Measurements from ENCODE around the gene GABBR2.
"Not testable (repeated sequence)": the region's sequence is repeated elsewhere in the genome, so short reads cannot be mapped to it uniquely, and the experiment has no call there.

Gene GABBR2

DNA sequence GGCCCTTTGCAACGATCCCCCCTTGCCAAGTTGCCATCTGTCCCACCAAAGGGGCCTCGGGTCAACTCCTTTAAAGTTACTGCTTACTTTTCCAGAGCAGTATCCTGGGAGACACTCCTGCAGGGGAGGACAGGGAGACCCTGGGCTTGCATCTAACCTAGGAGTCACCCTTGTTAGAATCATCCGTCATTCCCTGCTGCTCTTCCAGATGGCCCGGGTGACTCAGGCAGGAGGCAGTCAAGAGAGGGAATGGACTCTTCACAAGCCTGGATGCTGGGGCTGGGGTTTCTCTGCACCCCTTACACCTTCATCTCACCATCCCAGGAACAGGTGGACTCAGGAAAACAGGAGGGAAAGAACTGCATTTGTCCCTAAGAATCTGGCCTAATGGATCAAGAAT, 175.6 kb downstream of the GABBR2 start:
- no peak for DNase-seq (ENCODE audit: low read depth, low spot score)
- no peak overlapping the region for H3K4me3 ChIP-seq (ENCODE audit: low read length)

DNA sequence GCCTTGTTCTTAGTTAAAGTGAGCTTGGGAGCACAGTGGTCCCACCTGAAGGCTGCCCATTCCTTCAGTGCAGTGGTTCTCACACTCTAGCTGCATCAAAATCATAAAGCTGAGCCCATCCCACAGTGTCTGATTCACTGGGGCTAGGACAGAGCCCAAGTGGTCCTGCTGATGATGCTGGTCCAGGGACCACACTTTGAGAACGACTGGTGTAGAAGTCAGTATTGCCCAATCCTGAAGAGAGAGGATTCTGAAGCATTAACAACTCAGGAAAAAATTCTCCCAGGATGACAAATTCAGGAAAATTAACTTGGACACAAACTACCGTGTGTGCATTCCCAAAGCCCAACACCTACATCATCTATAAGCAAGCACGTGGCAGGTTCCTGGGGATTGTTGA, 176.2 kb downstream of the GABBR2 start:
- no peak overlapping the region for H3K4me3 ChIP-seq (ENCODE audit: low read length)
- DNase-seq (ENCODE audit: low read depth, low spot score) = no peak

DNA sequence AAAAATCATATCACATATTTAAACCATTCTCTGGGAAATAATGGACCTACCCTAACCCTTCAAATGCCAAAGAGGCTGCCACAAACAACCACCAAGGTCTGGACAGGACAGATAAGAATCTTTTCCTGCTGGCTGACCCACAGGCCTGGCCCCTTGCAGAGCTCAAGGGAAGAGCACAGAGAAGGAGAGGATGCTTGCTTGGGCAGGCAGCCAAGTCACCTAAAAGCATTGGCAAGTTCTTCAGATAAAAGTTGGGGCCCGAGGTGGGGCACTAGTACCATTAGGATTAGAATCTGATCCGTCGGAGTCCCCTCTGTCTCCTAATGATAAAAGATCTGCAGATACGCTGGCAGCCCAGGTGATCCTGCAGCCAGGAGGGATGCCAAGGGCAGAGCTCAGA, 176.6 kb downstream of the GABBR2 start:
- no peak for DNase-seq (ENCODE audit: low read depth, low spot score)
- no peak overlapping the region for H3K4me3 ChIP-seq (ENCODE audit: low read length)

DNA sequence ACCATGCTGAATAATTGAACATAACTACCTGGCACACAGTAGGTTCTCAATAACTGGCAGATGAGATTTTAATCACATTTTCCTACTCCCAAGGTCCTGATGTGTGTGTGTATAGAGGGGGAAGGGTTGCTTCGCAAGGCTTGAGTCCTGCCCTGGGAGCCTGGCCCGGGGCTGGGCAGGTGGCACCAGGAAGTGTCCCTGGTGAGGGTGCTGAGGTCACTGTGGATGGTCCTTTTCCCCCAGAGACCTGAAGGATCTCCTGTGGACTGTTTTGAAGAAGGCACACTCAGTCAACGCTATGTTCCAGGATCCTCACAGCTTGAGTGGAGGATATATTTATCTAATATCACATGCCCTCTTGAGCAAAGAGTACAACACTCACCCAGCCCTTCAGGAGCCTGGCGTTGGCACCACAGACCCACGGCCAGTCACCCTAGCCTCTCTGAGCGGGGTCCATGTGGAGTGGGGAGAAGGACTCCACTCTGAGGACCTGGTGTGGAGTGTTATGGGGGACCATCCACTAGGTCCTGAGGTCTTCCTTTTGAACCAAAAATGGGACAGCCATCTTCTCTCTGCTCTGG, 177.8 kb downstream of the GABBR2 start:
- H3K4me3 ChIP-seq (ENCODE audit: low read length) = no peak overlapping the region
- no peak for DNase-seq (ENCODE audit: low read depth, low spot score)

DNA sequence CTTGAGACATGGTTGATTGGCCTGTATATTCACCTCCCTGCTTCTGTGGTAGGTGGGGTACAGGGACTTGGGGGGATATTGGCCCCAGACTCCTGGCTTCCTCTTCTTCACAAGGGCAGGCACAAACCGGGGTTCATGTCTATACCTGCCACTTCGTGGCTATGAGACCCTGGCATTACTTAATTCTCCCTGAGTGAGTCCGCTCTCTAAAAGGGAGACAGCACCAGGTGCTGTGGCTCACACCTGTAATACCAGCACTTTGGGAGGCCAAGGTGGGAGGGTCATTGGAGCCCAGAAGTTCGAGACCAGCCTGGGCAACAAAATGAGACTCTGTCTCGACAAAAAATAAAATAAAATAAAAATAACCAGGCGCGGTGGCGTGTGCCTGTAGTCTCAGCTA, 178.5 kb downstream of the GABBR2 start:
- DNase-seq (ENCODE audit: low read depth, low spot score) = no peak
- H3K4me3 ChIP-seq (ENCODE audit: low read length) = no peak overlapping the region

DNA sequence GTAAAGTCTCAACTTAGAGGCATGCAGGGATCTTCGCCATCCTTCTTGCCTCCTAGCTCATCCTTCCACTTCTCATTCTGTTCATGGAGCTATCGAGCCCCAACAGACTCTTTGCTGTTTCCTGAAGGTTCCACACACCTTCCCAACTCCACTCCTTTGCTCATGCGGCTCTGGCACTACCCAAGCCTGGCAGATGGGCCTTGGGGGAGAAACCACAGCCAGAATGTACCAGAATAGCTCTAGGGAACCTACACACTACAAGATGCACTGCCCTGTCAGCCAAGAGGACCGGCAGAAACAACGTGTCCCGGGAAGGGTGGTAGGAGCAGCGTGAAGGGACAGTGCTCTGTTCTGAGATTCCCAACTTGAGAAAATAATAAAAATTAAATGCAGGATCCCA, 178.9 kb downstream of the GABBR2 start:
- DNase-seq (ENCODE audit: low read depth, low spot score) = no peak
- no peak overlapping the region for H3K4me3 ChIP-seq (ENCODE audit: low read length)

DNA sequence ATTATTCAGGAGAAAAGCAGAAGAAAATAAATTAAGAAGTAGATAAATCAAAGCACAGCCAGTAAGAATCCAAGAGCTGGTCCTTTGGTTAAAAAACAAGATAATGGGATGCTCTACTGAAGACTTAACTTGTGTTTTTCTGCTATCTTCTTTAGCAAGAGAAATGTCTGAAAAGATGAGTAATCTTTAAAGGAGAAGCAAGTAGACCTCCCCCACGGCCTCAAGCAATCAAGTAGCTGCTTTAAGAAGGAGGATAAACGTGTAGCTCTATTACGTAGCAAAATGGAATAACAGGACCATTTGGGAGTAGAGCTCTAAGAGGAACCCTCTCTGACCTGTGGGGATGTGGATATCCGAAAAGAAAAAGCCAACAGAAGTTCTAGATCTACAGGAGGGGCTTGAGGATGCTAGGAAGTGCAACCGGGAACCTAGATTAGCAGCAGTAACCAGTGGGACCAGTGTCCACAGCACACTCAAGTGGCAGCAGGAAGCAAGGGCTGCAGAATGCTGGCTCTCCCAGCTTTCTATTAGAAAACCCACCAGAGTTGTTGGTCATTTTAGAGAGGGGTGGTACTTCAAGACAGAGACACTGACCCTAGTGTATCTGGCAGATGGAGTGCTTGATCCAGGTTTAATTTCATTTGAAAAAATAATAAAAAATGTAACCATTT, 185.4 kb downstream of the GABBR2 start:
- no peak overlapping the region for H3K4me3 ChIP-seq (ENCODE audit: low read length)
- DNase-seq (ENCODE audit: low read depth, low spot score) = no peak

DNA sequence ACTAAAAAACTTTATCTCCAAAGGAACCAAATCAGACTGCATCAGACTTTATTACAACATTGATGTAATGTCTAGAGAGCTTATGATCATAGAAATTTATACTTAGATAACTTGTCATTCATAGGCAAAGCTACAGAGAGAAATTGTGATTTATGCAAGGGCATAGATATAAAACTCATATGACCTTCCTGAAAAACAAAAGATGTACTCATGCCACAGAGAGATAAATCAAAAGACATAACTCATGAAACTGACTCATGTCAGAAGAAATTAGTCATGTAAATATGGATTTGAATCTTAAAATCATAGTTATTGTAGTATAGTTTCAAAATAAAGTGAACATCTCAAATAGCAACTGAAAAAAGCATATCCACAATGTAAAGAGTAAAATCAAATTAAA, 186.2 kb downstream of the GABBR2 start:
- DNase-seq (ENCODE audit: low read depth, low spot score) = no peak
- H3K4me3 ChIP-seq (ENCODE audit: low read length) = no peak overlapping the region

DNA sequence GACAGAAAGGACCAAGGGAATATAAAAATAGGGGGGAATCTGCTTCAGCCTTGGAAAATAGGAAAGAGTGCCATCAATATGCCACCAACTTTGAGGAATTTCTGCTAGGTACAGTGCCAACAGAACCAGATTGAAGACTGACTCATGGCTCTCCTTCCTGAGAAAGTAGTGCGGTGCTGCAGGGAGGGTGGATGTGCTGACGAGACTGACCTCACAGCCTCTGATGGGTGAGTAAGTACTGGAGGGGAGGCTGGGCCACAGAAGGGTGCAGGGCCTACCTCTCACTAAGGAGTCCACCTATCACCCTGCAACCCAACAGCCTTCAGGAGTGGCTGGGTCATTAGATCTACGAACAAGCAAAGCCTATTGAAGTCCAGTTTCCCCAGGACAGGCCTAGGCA, 187.6 kb downstream of the GABBR2 start:
- no peak for DNase-seq (ENCODE audit: low read depth, low spot score)
- H3K4me3 ChIP-seq (ENCODE audit: low read length) = no peak overlapping the region

DNA sequence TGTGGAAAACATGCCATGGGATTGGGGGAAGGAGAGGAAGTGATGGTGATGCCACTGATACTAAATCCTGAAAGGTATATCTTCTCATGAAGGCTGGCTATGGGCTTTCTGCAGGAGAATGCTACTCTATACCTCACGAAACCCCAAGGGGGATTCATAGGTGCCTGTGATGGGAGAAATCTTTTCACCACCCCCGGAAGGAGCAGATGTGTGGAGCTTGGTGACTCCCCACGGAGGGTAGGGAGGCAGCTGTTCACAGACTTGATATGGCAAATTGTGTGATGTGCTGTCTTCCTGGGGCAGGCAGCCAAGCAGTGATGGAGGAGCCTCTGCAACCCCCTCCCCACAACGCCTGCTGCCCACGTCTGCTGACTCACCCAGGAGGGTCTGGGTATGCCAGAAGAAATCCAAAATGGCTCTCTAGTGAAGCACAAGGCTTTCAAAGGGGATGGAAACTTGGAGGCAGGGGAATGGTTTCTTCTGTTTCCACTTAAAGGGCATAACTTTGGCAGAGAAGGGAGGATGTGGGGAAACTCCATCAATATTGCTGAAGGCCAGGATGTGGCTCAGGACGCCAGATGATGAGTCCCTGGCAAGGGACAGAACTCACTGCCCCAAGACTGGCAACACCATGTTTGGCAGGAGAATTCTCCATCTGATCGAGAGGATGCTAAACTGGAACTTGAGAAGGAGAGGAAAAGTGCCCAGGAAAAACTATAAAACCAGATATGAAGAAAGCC, 188.3 kb downstream of the GABBR2 start:
- H3K4me3 ChIP-seq (ENCODE audit: low read length) = no peak overlapping the region
- DNase-seq (ENCODE audit: low read depth, low spot score) = no peak

DNA sequence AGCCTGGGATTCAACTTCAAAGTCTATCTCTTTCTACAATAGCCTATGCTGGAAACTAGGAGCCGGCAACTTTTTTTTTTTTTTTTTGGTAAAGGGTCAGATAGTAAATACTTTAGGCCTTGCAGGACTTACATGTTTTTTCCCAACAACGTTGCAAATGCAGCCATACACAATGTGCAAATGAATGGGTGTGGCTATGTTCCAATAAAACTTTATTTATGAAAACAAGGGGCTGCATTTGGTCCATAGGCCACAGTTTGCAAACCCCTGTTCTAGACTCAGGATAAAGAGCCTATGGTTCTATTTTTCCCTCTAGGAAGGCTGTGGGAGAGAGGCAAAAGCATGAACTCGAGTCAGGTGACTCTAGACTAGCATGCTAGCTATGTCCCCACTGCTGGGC, 189.1 kb downstream of the GABBR2 start:
- no peak overlapping the region for H3K4me3 ChIP-seq (ENCODE audit: low read length)
- DNase-seq (ENCODE audit: low read depth, low spot score) = no peak

DNA sequence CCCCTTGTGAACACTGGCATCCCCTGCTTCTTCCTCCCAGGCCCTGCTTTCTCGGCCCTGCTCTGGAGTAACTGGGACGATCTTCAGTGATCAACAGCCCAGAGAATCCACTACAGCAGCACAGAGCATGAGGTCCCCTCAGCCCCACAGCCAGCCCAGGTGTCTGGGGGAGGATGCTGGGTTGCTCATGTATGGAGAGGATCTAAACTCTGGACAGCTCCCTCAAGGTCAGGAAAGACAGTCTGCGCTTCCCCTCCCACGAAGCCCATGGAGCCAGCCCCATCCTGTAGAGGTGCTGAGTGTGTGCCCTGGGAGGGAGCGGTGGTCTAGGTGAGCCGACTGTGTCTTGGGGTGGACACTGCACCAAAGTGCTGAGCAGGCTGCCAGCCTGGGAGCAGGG, 190.2 kb downstream of the GABBR2 start:
- no peak for DNase-seq (ENCODE audit: low read depth, low spot score)
- no peak overlapping the region for H3K4me3 ChIP-seq (ENCODE audit: low read length)

DNA sequence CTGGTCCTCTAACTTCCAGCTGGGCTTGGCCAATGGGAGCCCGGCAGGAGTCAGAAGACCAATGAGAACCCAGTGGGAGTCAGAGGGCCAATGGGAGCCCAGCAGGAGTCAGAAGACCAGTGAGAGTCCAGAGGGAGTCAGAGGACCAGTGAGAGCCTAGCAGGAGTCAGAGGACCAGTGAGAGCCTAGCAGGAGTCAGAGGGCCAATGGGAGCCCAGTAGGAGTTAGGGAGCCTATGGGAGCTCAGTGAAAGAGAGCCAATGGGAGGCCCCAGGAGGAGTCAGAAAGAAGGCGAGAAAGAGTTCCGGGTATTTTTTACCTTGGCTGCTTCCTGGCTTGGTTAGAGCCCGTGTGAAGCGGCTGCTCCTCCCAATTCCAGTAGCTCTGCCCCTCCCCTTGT, 191.0 kb downstream of the GABBR2 start:
- DNase-seq (ENCODE audit: low read depth, low spot score) = no peak
- H3K4me3 ChIP-seq (ENCODE audit: low read length) = no peak overlapping the region

DNA sequence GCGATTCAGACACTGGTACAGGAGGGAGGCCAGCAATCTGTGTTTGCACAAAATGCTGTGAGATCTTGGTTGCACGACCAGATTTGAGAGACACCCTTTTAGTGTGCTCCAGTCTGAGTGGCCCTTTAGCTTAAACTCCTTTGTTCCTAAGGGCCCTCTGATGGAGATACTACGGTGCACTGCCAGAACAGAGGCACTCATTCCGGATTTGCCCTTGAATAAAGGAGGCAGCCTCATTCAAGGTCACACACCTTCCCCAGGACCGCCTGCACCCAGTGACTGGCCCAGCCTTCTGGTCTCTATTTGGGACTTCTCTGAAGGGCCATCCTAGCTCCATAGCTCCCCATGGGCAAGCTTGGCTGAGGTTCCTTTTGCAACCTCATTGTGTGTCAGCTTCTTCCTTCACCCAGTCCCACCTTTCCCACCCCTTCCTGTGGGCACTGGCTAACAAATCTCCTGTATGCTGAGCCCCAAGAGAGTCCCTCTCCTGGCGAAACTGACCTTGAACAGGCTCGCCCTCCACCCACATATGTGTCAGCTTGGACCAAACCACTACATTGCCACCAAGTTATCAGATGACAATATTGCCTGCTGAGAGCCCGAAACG, 191.7 kb downstream of the GABBR2 start:
- no peak for DNase-seq (ENCODE audit: low read depth, low spot score)
- no peak overlapping the region for H3K4me3 ChIP-seq (ENCODE audit: low read length)

DNA sequence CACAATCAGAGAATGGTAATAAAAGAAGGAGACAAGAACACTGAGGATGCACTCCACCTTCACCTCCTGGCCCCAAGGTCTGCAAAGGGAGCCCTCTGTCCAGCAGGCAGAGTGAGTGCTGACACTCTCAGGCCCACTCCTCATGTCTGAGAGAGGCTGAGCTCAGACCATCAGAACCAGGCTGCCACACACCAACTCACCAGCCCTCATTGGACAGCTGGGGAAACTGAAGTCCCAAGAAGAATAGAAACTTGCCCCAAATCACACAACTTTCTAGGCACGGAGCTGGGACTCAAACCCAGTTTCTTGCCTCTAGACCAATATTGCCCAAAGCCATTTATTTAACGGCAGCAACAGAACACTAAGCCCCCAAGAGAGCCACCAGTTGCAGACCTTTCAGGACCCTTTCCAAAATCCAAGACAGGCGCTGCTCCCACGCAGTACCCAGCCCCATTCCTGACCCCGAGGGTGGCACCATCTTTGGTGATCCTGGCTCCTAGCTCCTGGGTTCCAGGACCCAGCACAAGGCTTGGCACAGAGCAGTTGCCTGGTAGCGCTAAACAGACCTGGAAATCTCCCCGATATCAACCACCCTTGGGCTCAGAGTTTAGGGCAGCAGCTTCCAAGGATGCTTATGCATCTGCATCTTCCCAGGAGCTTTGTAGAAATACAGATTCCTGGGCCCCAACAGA, 192.4 kb downstream of the GABBR2 start:
- DNase-seq (ENCODE audit: low read depth, low spot score) = no peak

DNA sequence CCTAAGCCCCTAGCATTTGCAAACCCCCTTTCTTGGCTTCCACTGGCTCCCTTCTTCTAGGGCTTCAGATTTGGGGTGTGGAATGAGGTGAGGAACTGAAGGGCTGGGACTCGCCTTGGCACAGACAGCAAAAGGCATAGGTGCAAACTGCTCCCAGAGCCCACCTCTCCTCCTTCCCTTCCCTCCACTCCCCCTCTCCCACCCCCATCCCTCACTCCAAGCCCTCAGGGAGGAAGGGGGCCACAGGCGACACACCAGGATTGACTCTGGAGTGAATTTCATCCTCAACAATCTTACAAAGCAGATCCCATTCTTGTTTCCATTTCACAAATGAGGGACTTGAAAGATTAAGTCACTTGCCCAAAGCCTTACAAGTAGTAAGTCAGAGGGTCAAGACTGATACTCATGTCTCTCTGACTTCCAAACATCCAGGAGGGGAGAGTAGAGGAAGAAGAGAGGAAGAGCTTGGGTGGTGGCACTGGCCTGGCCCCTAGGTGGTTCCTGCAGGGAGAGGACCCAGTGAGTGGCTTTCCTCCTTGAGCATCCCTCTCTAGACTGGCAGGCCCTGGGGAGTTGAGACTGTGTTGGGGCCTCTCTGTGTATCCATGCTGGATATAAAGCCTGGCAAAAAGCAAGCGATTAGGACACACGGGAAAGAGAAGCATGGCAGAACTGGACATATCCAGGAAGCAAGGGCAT, 193.1 kb downstream of the GABBR2 start:
- DNase-seq (ENCODE audit: low read depth, low spot score) = no peak
- H3K4me3 ChIP-seq (ENCODE audit: low read length) = no peak overlapping the region

More for the DNA sequence above, 192.4 kb downstream of the GABBR2 start:
- H3K4me3 ChIP-seq (ENCODE audit: low read length) = no peak overlapping the region

DNA sequence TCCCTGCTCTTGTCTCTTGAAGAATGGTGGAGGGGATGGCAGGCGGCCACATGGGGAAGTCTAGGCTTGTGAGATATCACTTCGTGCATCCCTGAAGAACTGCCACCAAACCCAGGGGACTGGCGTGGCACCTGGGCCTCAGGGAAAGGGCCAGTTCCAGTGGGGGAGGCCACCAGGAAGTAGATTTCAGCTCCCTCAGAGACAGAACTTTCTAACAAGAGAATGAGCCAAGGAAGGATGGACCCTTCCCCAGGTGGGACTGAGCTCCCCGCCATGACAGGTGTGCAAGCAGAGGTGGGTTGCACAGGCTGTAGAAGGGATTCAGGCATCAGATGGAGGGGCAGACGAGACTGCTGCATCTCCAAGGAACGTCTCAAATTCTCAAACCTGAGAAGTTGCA, 193.9 kb downstream of the GABBR2 start:
- no peak for DNase-seq (ENCODE audit: low read depth, low spot score)
- no peak overlapping the region for H3K4me3 ChIP-seq (ENCODE audit: low read length)

DNA sequence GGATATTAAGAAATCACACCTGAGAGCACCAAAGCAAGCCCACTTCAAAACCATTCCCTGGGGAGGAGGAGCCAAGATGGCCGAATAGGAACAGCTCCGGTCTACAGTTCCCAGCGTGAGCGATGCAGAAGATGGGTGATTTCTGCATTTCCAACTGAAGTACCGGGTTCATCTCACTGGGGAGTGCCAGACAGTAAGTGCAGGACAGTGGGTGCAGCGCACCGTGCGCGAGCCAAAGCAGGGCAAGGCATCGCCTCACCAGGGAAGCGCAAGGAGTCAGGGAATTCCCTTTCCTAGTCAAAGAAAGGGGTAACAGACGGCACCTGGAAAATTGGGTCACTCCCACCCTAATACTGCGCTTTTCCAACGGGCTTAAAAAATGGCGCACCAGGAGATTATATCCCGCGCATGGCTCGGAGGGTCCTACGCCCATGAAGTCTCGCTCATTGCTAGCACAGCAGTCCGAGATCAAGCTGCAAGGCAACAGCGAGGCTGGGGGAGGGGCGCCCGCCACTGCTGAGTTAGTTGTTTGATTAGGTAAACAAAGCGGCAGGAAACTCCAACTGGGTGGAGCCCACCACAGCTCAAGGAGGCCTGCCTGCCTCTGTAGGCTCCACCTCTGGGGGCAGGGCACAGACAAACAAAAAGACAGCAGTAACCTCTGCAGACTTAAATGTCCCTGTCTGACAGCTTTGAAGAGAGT, 200.4 kb downstream of the GABBR2 start:
- not testable (repeated sequence) for DNase-seq (ENCODE audit: low read depth, low spot score)

More for the DNA sequence above, 200.4 kb downstream of the GABBR2 start:
- H3K4me3 ChIP-seq (ENCODE audit: low read length) = not testable (repeated sequence)
